Endothelial cell (in vitro differentiated cells): ENCODE data around the gene ALG9. TPM values are rescaled to one million over a fixed set of nuclear protein-coding genes. Genes with fewer than 3 reads are reported as not detected.

ENCODE experiments used
- total RNA-seq: library from RNA; stranded (reverse); fragmentation: NEBNext Ultra II Directional; extraction: Animal tissue kit (Norgen Biotek cat#: 25700); gene quantifications from one replicate; pipeline ENCODE4 v1.2.1, GENCODE V29; 2021; ENCODE audit not compliant: unreplicated experiment

Gene ALG9
- total RNA-seq, 1 donor from 2014 or later, result 35.8 TPM

Other genes with a start within 250 kb of the ALG9 start
- gene PPP2R1B, start 105.2 kb downstream of the ALG9 start, total RNA-seq, result 38.5 TPM
- 1.4 TPM for gene FDXACB1, start 7.6 kb upstream of the ALG9 start, total RNA-seq
- 35.6 TPM for gene CFAP68, start 8.0 kb upstream of the ALG9 start, total RNA-seq
- gene CRYAB, start 40.2 kb upstream of the ALG9 start, total RNA-seq, result not detected
- gene HSPB2, start 41.2 kb upstream of the ALG9 start, total RNA-seq, result not detected
- 2.8 TPM for gene C11orf52, start 47.3 kb upstream of the ALG9 start, total RNA-seq
- 6.2 TPM for gene DIXDC1, start 65.8 kb upstream of the ALG9 start, total RNA-seq
- gene DLAT, start 153.8 kb upstream of the ALG9 start, total RNA-seq, result 28.2 TPM
- 2.5 TPM for gene PIH1D2, start 202.4 kb upstream of the ALG9 start, total RNA-seq
- 21.8 TPM for gene NKAPD1, start 202.7 kb upstream of the ALG9 start, total RNA-seq
- 49.6 TPM for gene TIMM8B, start 215.2 kb upstream of the ALG9 start, total RNA-seq
- gene SDHD, start 215.3 kb upstream of the ALG9 start, total RNA-seq, result 43.0 TPM